H9 (cell line): ENCODE data around the gene DOCK7. TPM values are rescaled to one million over a fixed set of nuclear protein-coding genes. Genes with fewer than 3 reads are reported as not detected.

Experiments
- DNase-seq: peaks from one replicate; pipeline ENCODE4 v3.0.0-alpha.2; 2017
- H2AFZ ChIP-seq: one replicate; pipeline ENCODE4 v1.6.1; 2013; ENCODE audit warnings: mild to moderate bottlenecking, low read length, control low read depth, moderate library complexity
- H2AK5ac ChIP-seq: 2 replicates; pipeline ENCODE4 v1.6.1; 2013; ENCODE audit warnings: low read length, control low read depth, mixed read lengths; ENCODE audit not compliant: insufficient read length
- H2BK120ac ChIP-seq: one replicate; pipeline ENCODE4 v1.6.1; 2013; ENCODE audit warnings: low read depth, mild to moderate bottlenecking, low read length, control low read depth, inconsistent platforms; ENCODE audit not compliant: poor library complexity, severe bottlenecking
- H2BK12ac ChIP-seq: 2 replicates; pipeline ENCODE4 v1.6.1; 2013; ENCODE audit warnings: low read length, control low read depth, mixed read lengths, low read depth; ENCODE audit not compliant: insufficient read length
- H2BK15ac ChIP-seq: 2 replicates; pipeline ENCODE4 v1.6.1; 2013; ENCODE audit warnings: low read depth, low read length, control low read depth
- H2BK20ac ChIP-seq: one replicate; pipeline ENCODE4 v1.6.1; 2013; ENCODE audit warnings: low read depth, mild to moderate bottlenecking, low read length, control low read depth, inconsistent platforms; ENCODE audit not compliant: poor library complexity, severe bottlenecking
- H2BK5ac ChIP-seq: 2 replicates; pipeline ENCODE4 v1.6.1; 2013; ENCODE audit warnings: low read length, control low read depth, mixed read lengths; ENCODE audit not compliant: insufficient read length
- H3K14ac ChIP-seq: 2 replicates; pipeline ENCODE4 v1.6.1; 2013; ENCODE audit warnings: low read length, control low read depth; ENCODE audit not compliant: insufficient read depth
- H3K18ac ChIP-seq: 2 replicates; pipeline ENCODE4 v1.6.1; 2013; ENCODE audit warnings: low read depth, mild to moderate bottlenecking, mixed read lengths, low read length, control low read depth; ENCODE audit not compliant: insufficient read length
- H3K23ac ChIP-seq: 2 replicates; pipeline ENCODE4 v1.6.1; 2013; ENCODE audit warnings: low read length, control low read depth, mixed read lengths, low read depth; ENCODE audit not compliant: insufficient read length
- H3K23me2 ChIP-seq: 2 replicates; pipeline ENCODE4 v1.6.1; 2013; ENCODE audit warnings: low read depth, mild to moderate bottlenecking, mixed read lengths, low read length, control low read depth; ENCODE audit not compliant: insufficient read length, poor library complexity, severe bottlenecking
- H3K27ac ChIP-seq: 2 replicates; pipeline ENCODE4 v1.5.1; 2013; ENCODE audit warnings: low read length, control low read depth, mixed read lengths, low read depth; ENCODE audit not compliant: insufficient read length
- H3K27me3 ChIP-seq: 2 replicates; pipeline ENCODE4 v1.6.1; 2013; ENCODE audit warnings: low read length, control low read depth, inconsistent platforms; ENCODE audit not compliant: insufficient read depth
- H3K4ac ChIP-seq: 2 replicates; pipeline ENCODE4 v1.6.1; 2013; ENCODE audit warnings: low read depth, mild to moderate bottlenecking, control low read depth, inconsistent platforms, low read length, moderate library complexity
- H3K4me1 ChIP-seq: 2 replicates; pipeline ENCODE4 v1.6.1; 2013; ENCODE audit warnings: low read length, control low read depth, inconsistent platforms; ENCODE audit not compliant: insufficient read depth
- H3K4me2 ChIP-seq: 2 replicates; pipeline ENCODE4 v1.6.1; 2013; ENCODE audit warnings: low read length, control low read depth, mixed read lengths; ENCODE audit not compliant: insufficient read length, insufficient read depth
- H3K56ac ChIP-seq: 2 replicates; pipeline ENCODE4 v1.6.1; 2013; ENCODE audit warnings: low read depth, mild to moderate bottlenecking, mixed read lengths, low read length, control low read depth; ENCODE audit not compliant: insufficient read length
- H3K79me1 ChIP-seq: 2 replicates; pipeline ENCODE4 v1.6.1; 2013; ENCODE audit warnings: low read depth, mild to moderate bottlenecking, moderate library complexity, low read length, control low read depth, inconsistent platforms; ENCODE audit not compliant: insufficient read depth, poor library complexity, severe bottlenecking
- H3K79me2 ChIP-seq: 2 replicates; pipeline ENCODE4 v1.6.1; 2013; ENCODE audit warnings: low read length, control low read depth, inconsistent platforms; ENCODE audit not compliant: insufficient read depth
- H3K9ac ChIP-seq: 2 replicates; pipeline ENCODE4 v1.6.1; 2013; ENCODE audit warnings: low read length, control low read depth, mixed read lengths; ENCODE audit not compliant: insufficient read length; ENCODE audit errors: extremely low read depth
- H3K9me3 ChIP-seq: one replicate; pipeline ENCODE4 v1.6.1; 2013; ENCODE audit warnings: low read depth, low read length, inconsistent platforms; ENCODE audit not compliant: control insufficient read depth
- H3T11ph ChIP-seq: one replicate; pipeline ENCODE4 v1.6.1; 2013; ENCODE audit warnings: mild to moderate bottlenecking, low read length, control low read depth, inconsistent platforms
- H4K20me1 ChIP-seq: one replicate; pipeline ENCODE4 v1.6.1; 2013; ENCODE audit not compliant: control insufficient read depth, insufficient read length, insufficient read depth
- H4K5ac ChIP-seq: 2 replicates; pipeline ENCODE4 v1.6.1; 2013; ENCODE audit warnings: low read depth, mild to moderate bottlenecking, mixed read lengths, low read length, control low read depth; ENCODE audit not compliant: insufficient read length
- H4K8ac ChIP-seq: replicated peaks from 2 replicates; pipeline ENCODE4 v1.6.1; 2013; ENCODE audit warnings: low read length, control low read depth, mixed read lengths, low read depth; ENCODE audit not compliant: insufficient read length
- H4K91ac ChIP-seq: 2 replicates; pipeline ENCODE4 v1.6.1; 2013; ENCODE audit warnings: low read depth, mild to moderate bottlenecking, moderate library complexity, mixed read lengths, low read length, control low read depth; ENCODE audit not compliant: insufficient read length
- H3K27ac Mint-ChIP-seq, 3 experiments: 2 replicates in 2 of 3; 3 replicates in 1 of 3; pipeline ENCODE4 v1.8.0; 2020 to 2021; ENCODE audit warnings: mixed read lengths in 3 of 3, mild to moderate bottlenecking in 1 of 3, moderate library complexity in 1 of 3
- H3K27me3 Mint-ChIP-seq: 2 replicates; pipeline ENCODE4 v1.8.0; 2021; ENCODE audit warnings: low read depth, mild to moderate bottlenecking, moderate library complexity, mixed read lengths
- H3K36me3 Mint-ChIP-seq, 3 experiments: 2 replicates in 2 of 3; 3 replicates in 1 of 3; pipeline ENCODE4 v1.8.0; 2020 to 2021; ENCODE audit warnings: low read depth in 3 of 3, mixed read lengths in 3 of 3; ENCODE audit not compliant: insufficient read depth in 1 of 3
- H3K4me1 Mint-ChIP-seq, 2 experiments: 2 replicates each; pipeline ENCODE4 v1.8.0; 2020; ENCODE audit warnings: mixed read lengths in 2 of 2
- H3K4me3 Mint-ChIP-seq, 2 experiments: 2 replicates in 1 of 2; 3 replicates in 1 of 2; pipeline ENCODE4 v1.8.0; 2020 to 2021; ENCODE audit warnings: mild to moderate bottlenecking in 2 of 2, mixed read lengths in 2 of 2, moderate library complexity in 1 of 2
- H3K9me3 Mint-ChIP-seq, 2 experiments: 2 replicates in 1 of 2; 3 replicates in 1 of 2; pipeline ENCODE4 v1.8.0; 2020; ENCODE audit warnings: mild to moderate bottlenecking in 2 of 2, mixed read lengths in 2 of 2, moderate library complexity in 1 of 2
- WGBS: extraction: QIAGEN DNeasy Blood & Tissue Kit; methylation state at CpG from one replicate; pipeline ENCODE4 v1.1.7; 2013; ENCODE audit warnings: missing lambda C conversion rate, low lambda C conversion rate, mixed read lengths; ENCODE audit not compliant: insufficient read length; ENCODE audit errors: extremely low coverage; 5-methylcytosine and 5-hydroxymethylcytosine counted together
- total RNA-seq: library from RNA; stranded (reverse); gene quantifications from 2 replicates; pipeline ENCODE4 v1.2.1, GENCODE V29; 2021
- TF ChIP-seq, protein P1 (sequence below): fragments of 200-600 bp; sonication (generic); conservative IDR thresholded peaks from 3 replicates; pipeline ENCODE4 v1.8.0; 2021; ENCODE audit warnings: antibody characterized with exemption, mild to moderate bottlenecking

The DOCK7 gene
- total RNA-seq, 1 experiment from 2014 or later: 36.8 TPM

DNA sequence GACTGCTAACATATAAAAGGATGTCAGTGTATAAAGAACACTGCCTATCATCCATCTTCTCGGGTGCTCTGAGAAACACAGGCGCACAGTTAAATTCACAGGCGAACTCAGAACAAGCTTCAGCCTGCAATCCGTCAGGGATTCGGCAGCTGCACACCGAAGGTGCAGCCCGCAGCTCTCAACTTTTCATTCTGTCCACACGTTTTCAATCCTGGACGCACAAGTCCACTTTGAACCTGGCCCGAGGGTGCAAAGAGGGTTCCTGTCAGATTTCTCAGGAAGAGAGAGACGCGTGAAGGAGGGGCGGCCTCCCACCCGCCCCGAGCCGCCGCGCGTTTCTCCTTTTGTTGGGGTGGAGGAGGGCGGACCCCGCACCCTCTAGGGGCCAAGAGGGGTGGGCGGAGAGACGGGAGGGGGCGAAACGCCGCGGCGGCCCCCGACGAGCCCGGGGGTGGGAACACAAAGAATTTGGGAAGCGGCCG, 724 bp downstream of the DOCK7 start:
- no CpG with 5 or more reads among the region's 33 CpGs for WGBS
- H3K4me3 Mint-ChIP-seq: peak overlapping the region; percentile 92 to 95
- DNase-seq: peak; percentile 49

More for the DNA sequence above, 724 bp downstream of the DOCK7 start:
- Histone ChIP-seq H2BK120ac (no peak overlapping the region), H3K4me1 (0 out of 2 replicates have a peak, but pooled peaks cover 11% of the 10 kb centered on the region), H4K8ac (no peak overlapping the region), H2BK15ac (no peak overlapping the region), H3K18ac (peak overlapping the region; percentile 31), H3T11ph (no peak overlapping the region), H3K14ac (peak overlapping the region; percentile 58; the same call in 1 of the 2 replicates), H2BK20ac (no peak overlapping the region), H4K5ac (no peak overlapping the region), H2BK5ac (no peak overlapping the region), H3K27ac (no peak overlapping the region), H3K79me1 (peaks cover 11% of the 10 kb centered on the region), H3K79me2 (peaks cover 4% of the 10 kb centered on the region), H3K23ac (no peak overlapping the region), H3K9me3 (no peaks in the 10 kb centered on the region), H3K23me2 (peaks cover 8% of the 10 kb centered on the region), H4K20me1 (no peaks in the 10 kb centered on the region), H3K56ac (no peak overlapping the region), H3K27me3 (no peaks in the 10 kb centered on the region), H3K4ac (no peak overlapping the region), H3K4me2 (peak overlapping the region; percentile 96), H2AK5ac (no peak overlapping the region), H3K9ac (peak overlapping the region; percentile 82), H2BK12ac (no peak overlapping the region), H4K91ac (no peak overlapping the region), H2AFZ (peak overlapping the region; percentile 66)
- TF ChIP-seq, protein P1, sequence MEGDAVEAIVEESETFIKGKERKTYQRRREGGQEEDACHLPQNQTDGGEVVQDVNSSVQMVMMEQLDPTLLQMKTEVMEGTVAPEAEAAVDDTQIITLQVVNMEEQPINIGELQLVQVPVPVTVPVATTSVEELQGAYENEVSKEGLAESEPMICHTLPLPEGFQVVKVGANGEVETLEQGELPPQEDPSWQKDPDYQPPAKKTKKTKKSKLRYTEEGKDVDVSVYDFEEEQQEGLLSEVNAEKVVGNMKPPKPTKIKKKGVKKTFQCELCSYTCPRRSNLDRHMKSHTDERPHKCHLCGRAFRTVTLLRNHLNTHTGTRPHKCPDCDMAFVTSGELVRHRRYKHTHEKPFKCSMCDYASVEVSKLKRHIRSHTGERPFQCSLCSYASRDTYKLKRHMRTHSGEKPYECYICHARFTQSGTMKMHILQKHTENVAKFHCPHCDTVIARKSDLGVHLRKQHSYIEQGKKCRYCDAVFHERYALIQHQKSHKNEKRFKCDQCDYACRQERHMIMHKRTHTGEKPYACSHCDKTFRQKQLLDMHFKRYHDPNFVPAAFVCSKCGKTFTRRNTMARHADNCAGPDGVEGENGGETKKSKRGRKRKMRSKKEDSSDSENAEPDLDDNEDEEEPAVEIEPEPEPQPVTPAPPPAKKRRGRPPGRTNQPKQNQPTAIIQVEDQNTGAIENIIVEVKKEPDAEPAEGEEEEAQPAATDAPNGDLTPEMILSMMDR: no peak
- Mint-ChIP-seq H3K36me3 (peaks cover 2 to 6% (median 4%) of the 10 kb centered on the region in 3 experiments; a peak in 5 of 7 replicates), H3K9me3 (peaks cover 0 to 3% of the 10 kb centered on the region in 2 experiments; a peak in 2 of 5 replicates), H3K27me3 (no peaks in the 10 kb centered on the region), H3K27ac (peak overlapping the region; percentile 71 to 92 (median 89); a peak in 6 of 7 replicates), H3K4me1 (peaks cover 34 to 35% of the 10 kb centered on the region in 2 experiments)
